Activated naive CD4-positive, alpha-beta T cell treated with Interleukin-2 at 50 U/mL for 16 hours (primary cell): Measurements from ENCODE around the gene FEM1C.

Source experiments
- DNase-seq: peaks from one replicate; pipeline ENCODE4 v3.0.0-alpha.2; 2020

Gene FEM1C

DNA sequence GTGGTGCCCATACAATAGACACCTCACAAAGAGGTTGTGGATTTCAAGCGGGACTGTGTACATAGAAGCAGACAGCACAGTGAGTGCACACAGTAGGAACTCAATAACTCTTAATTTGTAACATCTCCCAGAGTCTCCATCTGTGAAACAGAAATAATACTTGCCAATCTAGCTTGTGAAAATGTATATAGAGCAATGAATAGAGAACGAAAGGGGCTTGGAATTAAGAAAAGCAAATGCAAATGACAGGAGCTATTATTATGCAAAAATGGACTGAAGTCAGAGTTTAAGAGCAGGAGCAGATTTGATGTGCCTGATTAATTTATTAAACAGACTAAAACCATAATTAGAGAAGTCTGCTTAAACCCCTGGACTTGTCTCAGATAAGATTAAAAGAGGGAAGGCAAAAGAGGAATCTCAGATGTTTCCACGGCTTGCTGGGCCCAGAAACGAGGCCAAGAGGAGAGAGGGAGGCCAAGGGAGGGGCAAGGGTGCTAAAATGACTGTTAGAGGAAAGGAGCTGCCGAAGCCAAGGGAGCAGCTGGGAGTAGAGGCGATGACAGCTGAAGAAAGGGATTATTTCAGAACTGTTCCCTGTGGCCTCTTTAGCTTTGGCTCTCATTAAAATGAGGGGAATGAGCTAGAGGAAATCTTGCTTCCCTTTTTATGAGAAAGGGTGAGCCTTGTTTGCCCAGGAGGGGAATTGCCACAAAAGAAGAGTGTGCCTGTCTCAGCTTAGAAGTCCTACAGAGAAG is 72.1 kb downstream of the FEM1C start:
- DNase-seq, result no peak

DNA sequence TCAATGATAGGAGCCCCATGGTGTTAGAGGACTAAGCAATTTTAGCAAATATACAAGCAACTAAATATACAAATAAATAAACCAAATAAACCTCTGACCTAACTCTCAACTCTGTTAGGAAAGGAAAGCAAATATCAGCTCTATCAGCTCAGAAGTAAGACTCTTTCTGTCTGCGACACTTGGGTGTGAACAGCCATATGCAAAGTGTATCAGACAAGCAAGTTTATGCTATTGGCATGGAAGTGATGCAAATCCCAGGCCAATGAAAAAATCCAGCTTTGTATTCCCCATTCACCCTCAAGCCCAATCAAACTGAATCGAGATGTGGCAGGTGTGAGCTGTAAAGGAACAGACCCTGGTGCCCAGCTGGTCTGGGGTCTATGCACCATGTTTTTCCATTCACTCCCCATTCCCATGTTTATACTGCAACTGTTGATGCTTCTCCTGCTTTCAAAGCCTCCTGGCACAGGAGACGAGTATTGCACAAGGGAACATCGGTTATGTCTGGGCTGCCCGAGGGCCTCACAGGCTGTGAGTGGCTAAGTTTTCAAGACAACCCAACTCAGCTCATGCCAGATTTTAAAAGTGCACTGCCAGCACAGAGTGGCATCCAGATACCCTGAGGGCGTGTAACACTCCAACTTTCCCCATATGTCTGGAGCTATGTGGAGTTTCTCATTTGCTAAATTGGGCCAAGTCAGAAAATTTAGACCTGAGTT is 73.1 kb downstream of the FEM1C start:
- no peak for DNase-seq

DNA sequence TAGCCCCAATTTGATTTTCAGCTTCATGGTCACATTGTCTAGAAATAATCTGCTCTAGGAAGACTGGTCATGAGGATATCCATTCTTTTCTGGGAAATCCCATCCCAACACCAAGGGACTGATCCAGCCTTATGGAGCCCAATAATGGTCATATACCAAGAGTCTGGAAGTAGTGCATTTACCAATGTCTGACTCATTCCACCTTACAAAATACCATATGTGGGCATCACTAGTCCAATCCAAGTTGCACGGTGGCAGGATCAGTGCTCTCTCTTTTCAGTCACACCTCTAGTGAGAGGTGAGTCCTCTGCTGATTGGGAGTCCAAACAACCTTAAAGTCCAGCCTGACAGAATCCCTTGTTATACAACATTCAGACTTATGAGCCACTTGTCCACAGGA is 73.7 kb downstream of the FEM1C start:
- DNase-seq, result no peak
